ENCODE data around the gene SCYGR5.

Gene SCYGR5

GRCh38 chr2:227703961-227704360, 37.4 kb downstream of the SCYGR5 start:
- Histone ChIP-seq H3K9ac (ENCODE audit: insufficient read length, low read depth) (no peak overlapping the region), H3K36me3 (ENCODE audit: insufficient read depth, insufficient read length, low read length) (peaks cover 16% of the 10 kb centered on the region), H3K9me3 (ENCODE audit: insufficient read depth, low read length) (no peaks in the 10 kb centered on the region), H3K4me1 (ENCODE audit: insufficient read depth, insufficient read length) (no peaks in the 10 kb centered on the region), H3K27me3 (ENCODE audit: insufficient read depth, insufficient read length) (no peaks in the 10 kb centered on the region), H3K4me3 (ENCODE audit: insufficient read length, low read depth) (no peak overlapping the region)
- no peak for DNase-seq (ENCODE audit: low read depth, low spot score)
- TF ChIP-seq SUZ12 (IDR thresholded peaks at IDR 0.05; ENCODE audit: extremely low read depth, insufficient read depth, insufficient read length) (no peak), ZNF274 (IDR thresholded peaks at IDR 0.05; ENCODE audit: low read depth, low read length) (no peak), YY1 (IDR thresholded peaks at IDR 0.05; ENCODE audit: insufficient read depth, insufficient read length) (no peak)

GRCh38 chr2:227706859-227707258, 40.3 kb downstream of the SCYGR5 start:
- DNase-seq (ENCODE audit: low read depth, low spot score) = no peak
- no peak overlapping the region for H3K4me3 ChIP-seq (ENCODE audit: insufficient read length, low read depth)
- no peaks in the 10 kb centered on the region for H3K27me3 ChIP-seq (ENCODE audit: insufficient read depth, insufficient read length)
- peaks cover 6% of the 10 kb centered on the region; the same call in 1 of the 2 replicates for H3K9me3 ChIP-seq (ENCODE audit: insufficient read depth, low read length)
- no peaks in the 10 kb centered on the region for H3K4me1 ChIP-seq (ENCODE audit: insufficient read depth, insufficient read length)
- peaks cover 5% of the 10 kb centered on the region for H3K36me3 ChIP-seq (ENCODE audit: insufficient read depth, insufficient read length, low read length)
- H3K9ac ChIP-seq (ENCODE audit: insufficient read length, low read depth) = no peak overlapping the region
- no peak for TF ChIP-seq YY1 (IDR thresholded peaks at IDR 0.05; ENCODE audit: insufficient read depth, insufficient read length)
- TF ChIP-seq ZNF274 (IDR thresholded peaks at IDR 0.05; ENCODE audit: low read depth, low read length) = no peak
- no peak for TF ChIP-seq SUZ12 (IDR thresholded peaks at IDR 0.05; ENCODE audit: extremely low read depth, insufficient read depth, insufficient read length)

- Histone ChIP-seq H3K4me1 (ENCODE audit: insufficient read depth, insufficient read length) (no peaks in the 10 kb centered on the region), H3K36me3 (ENCODE audit: insufficient read depth, insufficient read length, low read length) (peaks cover 5% of the 10 kb centered on the region), H3K9me3 (ENCODE audit: insufficient read depth, low read length) (peaks cover 6% of the 10 kb centered on the region; the same call in 1 of the 2 replicates), H3K9ac (ENCODE audit: insufficient read length, low read depth) (no peak overlapping the region), H3K4me3 (ENCODE audit: insufficient read length, low read depth) (no peak overlapping the region), H3K27me3 (ENCODE audit: insufficient read depth, insufficient read length) (no peaks in the 10 kb centered on the region)
- no peak for TF ChIP-seq ZNF274 (IDR thresholded peaks at IDR 0.05; ENCODE audit: low read depth, low read length)
- no peak for TF ChIP-seq SUZ12 (IDR thresholded peaks at IDR 0.05; ENCODE audit: extremely low read depth, insufficient read depth, insufficient read length)
- TF ChIP-seq YY1 (IDR thresholded peaks at IDR 0.05; ENCODE audit: insufficient read depth, insufficient read length) = no peak
- no peak for DNase-seq (ENCODE audit: low read depth, low spot score)
These were observed 40.8 kb downstream of the SCYGR5 start for GRCh38 chr2:227707390-227707789.

GRCh38 chr2:227710986-227711385, 44.4 kb downstream of the SCYGR5 start:
- peaks cover 6% of the 10 kb centered on the region; the same call in 1 of the 2 replicates for H3K9me3 ChIP-seq (ENCODE audit: insufficient read depth, low read length)
- no peak for TF ChIP-seq YY1 (IDR thresholded peaks at IDR 0.05; ENCODE audit: insufficient read depth, insufficient read length)
- no peak for TF ChIP-seq ZNF274 (IDR thresholded peaks at IDR 0.05; ENCODE audit: low read depth, low read length)
- TF ChIP-seq SUZ12 (IDR thresholded peaks at IDR 0.05; ENCODE audit: extremely low read depth, insufficient read depth, insufficient read length) = no peak
- no peak for DNase-seq (ENCODE audit: low read depth, low spot score)
- H3K36me3 ChIP-seq (ENCODE audit: insufficient read depth, insufficient read length, low read length) = peaks cover 5% of the 10 kb centered on the region
- no peak overlapping the region for H3K9ac ChIP-seq (ENCODE audit: insufficient read length, low read depth)
- H3K27me3 ChIP-seq (ENCODE audit: insufficient read depth, insufficient read length) = no peaks in the 10 kb centered on the region
- H3K4me1 ChIP-seq (ENCODE audit: insufficient read depth, insufficient read length) = no peaks in the 10 kb centered on the region
- no peak overlapping the region for H3K4me3 ChIP-seq (ENCODE audit: insufficient read length, low read depth)

- Histone ChIP-seq H3K9me3 (ENCODE audit: insufficient read depth, low read length) (peaks cover 6% of the 10 kb centered on the region; the same call in 1 of the 2 replicates), H3K9ac (ENCODE audit: insufficient read length, low read depth) (no peak overlapping the region), H3K4me1 (ENCODE audit: insufficient read depth, insufficient read length) (no peaks in the 10 kb centered on the region), H3K36me3 (ENCODE audit: insufficient read depth, insufficient read length, low read length) (no peaks in the 10 kb centered on the region), H3K4me3 (ENCODE audit: insufficient read length, low read depth) (no peak overlapping the region), H3K27me3 (ENCODE audit: insufficient read depth, insufficient read length) (peaks cover 2% of the 10 kb centered on the region)
- TF ChIP-seq ZNF274 (IDR thresholded peaks at IDR 0.05; ENCODE audit: low read depth, low read length) (no peak), SUZ12 (IDR thresholded peaks at IDR 0.05; ENCODE audit: extremely low read depth, insufficient read depth, insufficient read length) (no peak), YY1 (IDR thresholded peaks at IDR 0.05; ENCODE audit: insufficient read depth, insufficient read length) (no peak)
- DNase-seq (ENCODE audit: low read depth, low spot score) = no peak
These were observed 46.7 kb downstream of the SCYGR5 start for GRCh38 chr2:227713291-227713690.

GRCh38 chr2:227716501-227716900, 49.9 kb downstream of the SCYGR5 start:
- Histone ChIP-seq H3K4me1 (ENCODE audit: insufficient read depth, insufficient read length) (no peaks in the 10 kb centered on the region), H3K9ac (ENCODE audit: insufficient read length, low read depth) (no peak overlapping the region), H3K36me3 (ENCODE audit: insufficient read depth, insufficient read length, low read length) (no peaks in the 10 kb centered on the region), H3K27me3 (ENCODE audit: insufficient read depth, insufficient read length) (peaks cover 2% of the 10 kb centered on the region), H3K9me3 (ENCODE audit: insufficient read depth, low read length) (no peaks in the 10 kb centered on the region), H3K4me3 (ENCODE audit: insufficient read length, low read depth) (no peak overlapping the region)
- no peak for DNase-seq (ENCODE audit: low read depth, low spot score)
- TF ChIP-seq SUZ12 (IDR thresholded peaks at IDR 0.05; ENCODE audit: extremely low read depth, insufficient read depth, insufficient read length) (no peak), ZNF274 (IDR thresholded peaks at IDR 0.05; ENCODE audit: low read depth, low read length) (no peak), YY1 (IDR thresholded peaks at IDR 0.05; ENCODE audit: insufficient read depth, insufficient read length) (no peak)

Measured in NT2/D1 (cell line).